Measurements from ENCODE around the gene DSG3.

Gene DSG3

GRCh38 chr18:31510319-31510718, 62.8 kb downstream of the DSG3 start:
- DNase-seq (ENCODE audit: extremely low spot score), result no peak
- TF ChIP-seq, protein P1, sequence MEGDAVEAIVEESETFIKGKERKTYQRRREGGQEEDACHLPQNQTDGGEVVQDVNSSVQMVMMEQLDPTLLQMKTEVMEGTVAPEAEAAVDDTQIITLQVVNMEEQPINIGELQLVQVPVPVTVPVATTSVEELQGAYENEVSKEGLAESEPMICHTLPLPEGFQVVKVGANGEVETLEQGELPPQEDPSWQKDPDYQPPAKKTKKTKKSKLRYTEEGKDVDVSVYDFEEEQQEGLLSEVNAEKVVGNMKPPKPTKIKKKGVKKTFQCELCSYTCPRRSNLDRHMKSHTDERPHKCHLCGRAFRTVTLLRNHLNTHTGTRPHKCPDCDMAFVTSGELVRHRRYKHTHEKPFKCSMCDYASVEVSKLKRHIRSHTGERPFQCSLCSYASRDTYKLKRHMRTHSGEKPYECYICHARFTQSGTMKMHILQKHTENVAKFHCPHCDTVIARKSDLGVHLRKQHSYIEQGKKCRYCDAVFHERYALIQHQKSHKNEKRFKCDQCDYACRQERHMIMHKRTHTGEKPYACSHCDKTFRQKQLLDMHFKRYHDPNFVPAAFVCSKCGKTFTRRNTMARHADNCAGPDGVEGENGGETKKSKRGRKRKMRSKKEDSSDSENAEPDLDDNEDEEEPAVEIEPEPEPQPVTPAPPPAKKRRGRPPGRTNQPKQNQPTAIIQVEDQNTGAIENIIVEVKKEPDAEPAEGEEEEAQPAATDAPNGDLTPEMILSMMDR (IDR thresholded peaks at IDR 0.05; ENCODE audit: control extremely low read depth, extremely low read depth, low read depth, missing control alignments), result no peak
- POLR2A ChIA-PET, result no interaction called here
- CTCF ChIA-PET, result interaction anchor here (0.6 to 1.3 kb wide), 3 partner anchors 9 to 284 kb away, joined by 3 to 5 read pairs (median 3); no protein-coding TSS in a partner anchor

- ChIA-PET POLR2A (no interaction called here), CTCF (interaction anchor here (0.9 to 1.3 kb wide), 2 partner anchors 8 to 285 kb away, joined by 3 to 5 read pairs; no protein-coding TSS in a partner anchor)
Measured at GRCh38 chr18:31511098-31511497, 63.6 kb downstream of the DSG3 start.

DNA sequence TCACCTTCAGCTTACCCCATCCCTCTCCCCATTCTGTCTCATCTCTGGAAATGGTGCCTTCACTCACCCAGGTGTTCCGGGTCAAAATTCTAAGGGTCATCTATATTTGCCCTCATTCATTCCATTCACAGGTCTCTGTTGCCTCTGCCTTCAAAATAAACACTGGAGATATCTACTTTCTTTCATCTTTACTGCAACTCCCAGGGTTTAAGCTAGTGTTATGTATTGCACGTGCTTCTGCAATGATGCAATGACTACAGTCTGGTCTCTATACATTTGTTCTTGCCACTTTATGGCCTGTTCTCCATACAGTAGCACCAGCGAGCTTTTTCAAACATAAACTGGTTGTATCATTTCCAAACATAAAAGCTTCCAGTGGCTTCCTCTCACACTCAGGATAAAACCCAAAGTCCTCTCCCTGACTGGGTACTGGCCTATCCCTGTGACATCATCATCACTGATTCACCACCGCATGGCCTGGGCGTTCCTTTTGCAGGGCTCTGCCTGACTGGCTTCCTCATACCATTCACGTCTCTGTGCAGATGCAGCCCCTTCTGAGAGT, 64.7 kb downstream of the DSG3 start:
- CTCF ChIA-PET, result interaction anchor here (1.0 to 1.9 kb wide), 9 partner anchors 10 to 91 kb away, joined by 3 to 7 read pairs (median 4); no protein-coding TSS in a partner anchor
- POLR2A ChIA-PET, result no interaction called here
- TF ChIP-seq, protein P1 (IDR thresholded peaks at IDR 0.05; ENCODE audit: control extremely low read depth, extremely low read depth, low read depth, missing control alignments), result no peak
- no peak for DNase-seq (ENCODE audit: extremely low spot score)

More at GRCh38 chr18:31511098-31511497, 63.6 kb downstream of the DSG3 start:
- TF ChIP-seq, protein P1 (IDR thresholded peaks at IDR 0.05; ENCODE audit: control extremely low read depth, extremely low read depth, low read depth, missing control alignments), result peak; percentile 8
- no peak for DNase-seq (ENCODE audit: extremely low spot score)

DNA sequence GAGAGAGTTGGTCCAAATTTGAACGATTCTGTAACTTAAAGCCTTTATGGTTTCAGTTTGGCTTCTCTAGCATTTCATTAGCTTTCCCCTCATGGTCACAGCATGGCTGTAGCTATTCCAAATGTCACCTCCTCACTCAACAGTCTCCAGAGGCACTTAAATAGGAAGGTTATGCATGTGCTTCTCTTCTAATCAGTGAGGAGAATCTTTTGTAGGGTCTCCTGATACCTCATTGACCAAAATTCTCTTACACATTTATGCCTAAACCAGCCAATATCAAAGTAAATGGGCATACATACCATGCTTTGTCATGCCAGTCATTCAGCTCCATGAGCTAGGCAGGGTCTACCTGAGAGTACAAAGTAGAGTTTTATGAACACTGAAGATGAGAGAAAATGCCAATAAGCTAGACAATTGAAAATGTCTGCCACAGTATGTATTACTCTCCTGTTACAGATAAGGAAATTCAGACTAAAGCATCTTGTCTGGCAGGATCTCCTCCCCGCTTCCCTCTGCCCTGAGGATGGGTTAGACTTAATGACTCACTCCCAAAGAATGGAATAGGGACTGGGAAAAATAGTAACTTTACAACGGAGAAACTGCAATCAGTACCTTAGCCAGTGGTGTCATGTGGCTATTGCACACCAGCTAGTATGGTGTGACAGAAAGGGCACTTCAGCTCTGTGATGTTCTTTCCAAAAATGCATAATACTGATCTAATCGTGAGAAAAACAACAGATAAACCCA, 65.8 kb downstream of the DSG3 start:
- ChIA-PET POLR2A (interaction anchor here (0.6 kb wide), 2 partner anchors 13 to 430 kb away, joined by 5 read pairs; partner anchors contain the start of gene TRAPPC8), CTCF (interaction anchor here (0.9 to 1.9 kb wide), 10 partner anchors 9 to 88 kb away, joined by 3 to 7 read pairs (median 3); no protein-coding TSS in a partner anchor)
- TF ChIP-seq, protein P1 (IDR thresholded peaks at IDR 0.05; ENCODE audit: control extremely low read depth, extremely low read depth, low read depth, missing control alignments), result no peak
- no peak for DNase-seq (ENCODE audit: extremely low spot score)

DNA sequence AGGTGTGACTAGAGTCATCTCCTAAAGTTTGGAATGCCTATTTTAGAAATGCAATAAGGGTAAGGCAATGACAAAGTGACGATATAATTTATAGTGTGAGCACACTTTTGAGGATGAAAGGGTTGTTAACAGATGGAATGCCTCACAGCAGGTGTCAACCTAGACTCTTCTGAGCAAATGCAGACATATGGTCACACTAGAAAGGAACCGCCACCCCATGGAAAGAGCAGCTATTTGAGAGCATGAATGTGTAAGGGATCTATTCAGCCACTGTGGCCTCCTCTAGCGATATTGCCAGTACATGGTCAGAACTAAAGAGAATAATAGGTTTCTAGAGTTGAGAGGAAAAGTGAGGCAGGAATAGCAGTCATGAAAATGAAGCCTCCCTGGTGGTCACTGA, 68.9 kb downstream of the DSG3 start:
- no peak for DNase-seq (ENCODE audit: extremely low spot score)
- POLR2A ChIA-PET, result no interaction called here
- CTCF ChIA-PET, result interaction anchor here (0.9 to 1.4 kb wide), 7 partner anchors 10 to 206 kb away, joined by 3 to 7 read pairs (median 3); no protein-coding TSS in a partner anchor
- TF ChIP-seq, protein P1 (IDR thresholded peaks at IDR 0.05; ENCODE audit: control extremely low read depth, extremely low read depth, low read depth, missing control alignments), result no peak

GRCh38 chr18:31526374-31526773, 78.8 kb downstream of the DSG3 start:
- CTCF ChIA-PET, result interaction anchor here (1.0 to 2.3 kb wide), 5 partner anchors 9 to 282 kb away, joined by 3 to 7 read pairs (median 4); no protein-coding TSS in a partner anchor
- DNase-seq (ENCODE audit: extremely low spot score), result no peak
- POLR2A ChIA-PET, result no interaction called here
- TF ChIP-seq, protein P1 (IDR thresholded peaks at IDR 0.05; ENCODE audit: control extremely low read depth, extremely low read depth, low read depth, missing control alignments), result no peak

Data from GM10248 (cell line).